Sigmoid colon (tissue), 3 donors: Measurements from ENCODE around the gene FSTL3.

ENCODE experiments used
- POLR2A ChIP-seq, 2 donors: fragments of 450-650 bp; IDR thresholded peaks; one replicate each; pipeline ENCODE4 v1.6.1; 2016; ENCODE audit warnings: antibody characterized with exemption in 2 of 2, mild to moderate bottlenecking in 2 of 2, moderate library complexity in 2 of 2
- TF ChIP-seq, protein P1 (sequence below), 4 experiments: fragments of 450-650 bp in 3 of 4; fragments of 200-600 bp in 1 of 4; IDR thresholded peaks; one replicate each; pipeline ENCODE4 v1.5.1; 2016 to 2019; ENCODE audit warnings: antibody characterized with exemption in 4 of 4, mild to moderate bottlenecking in 3 of 4, moderate library complexity in 2 of 4

DNA sequence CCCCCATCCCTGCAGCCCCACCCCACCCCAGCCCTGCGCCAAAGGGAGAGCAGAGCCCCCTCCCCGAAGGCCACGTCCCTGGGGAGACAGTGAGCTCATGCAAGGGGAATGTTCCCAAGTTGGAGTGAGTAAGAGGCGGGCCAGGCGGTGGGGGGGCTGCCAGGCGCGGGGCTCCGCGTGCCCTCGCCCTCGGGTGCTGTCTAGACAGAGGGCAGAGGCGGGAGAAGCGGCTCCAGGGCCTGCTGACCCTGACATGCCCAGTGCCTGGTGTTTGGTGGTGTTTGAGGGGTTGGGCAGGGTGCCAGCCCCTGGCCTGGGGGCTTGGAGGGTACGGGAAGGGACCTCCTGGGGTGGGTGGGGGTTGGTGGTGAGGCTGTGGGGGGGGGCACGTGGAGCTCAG, 1.0 kb downstream of the FSTL3 start:
- TF ChIP-seq POLR2A (IDR thresholded peaks at IDR 0.05) = no peak
- TF ChIP-seq, protein P1, sequence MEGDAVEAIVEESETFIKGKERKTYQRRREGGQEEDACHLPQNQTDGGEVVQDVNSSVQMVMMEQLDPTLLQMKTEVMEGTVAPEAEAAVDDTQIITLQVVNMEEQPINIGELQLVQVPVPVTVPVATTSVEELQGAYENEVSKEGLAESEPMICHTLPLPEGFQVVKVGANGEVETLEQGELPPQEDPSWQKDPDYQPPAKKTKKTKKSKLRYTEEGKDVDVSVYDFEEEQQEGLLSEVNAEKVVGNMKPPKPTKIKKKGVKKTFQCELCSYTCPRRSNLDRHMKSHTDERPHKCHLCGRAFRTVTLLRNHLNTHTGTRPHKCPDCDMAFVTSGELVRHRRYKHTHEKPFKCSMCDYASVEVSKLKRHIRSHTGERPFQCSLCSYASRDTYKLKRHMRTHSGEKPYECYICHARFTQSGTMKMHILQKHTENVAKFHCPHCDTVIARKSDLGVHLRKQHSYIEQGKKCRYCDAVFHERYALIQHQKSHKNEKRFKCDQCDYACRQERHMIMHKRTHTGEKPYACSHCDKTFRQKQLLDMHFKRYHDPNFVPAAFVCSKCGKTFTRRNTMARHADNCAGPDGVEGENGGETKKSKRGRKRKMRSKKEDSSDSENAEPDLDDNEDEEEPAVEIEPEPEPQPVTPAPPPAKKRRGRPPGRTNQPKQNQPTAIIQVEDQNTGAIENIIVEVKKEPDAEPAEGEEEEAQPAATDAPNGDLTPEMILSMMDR (IDR thresholded peaks at IDR 0.05) = no peak
